ENCODE results near the gene ASCC3.

The ASCC3 gene

GRCh38 chr6:100700009-100700408, 181.1 kb downstream of the ASCC3 start:
- TF ChIP-seq BHLHE40 (IDR thresholded peaks at IDR 0.05; ENCODE audit: borderline replicate concordance) (no peak), ZNF384 (IDR thresholded peaks at IDR 0.05) (no peak), SP1 (IDR thresholded peaks at IDR 0.05) (no peak), CTBP1 (IDR thresholded peaks at IDR 0.05; ENCODE audit: borderline replicate concordance) (no peak), HDGF (IDR thresholded peaks at IDR 0.05; ENCODE audit: borderline replicate concordance) (no peak), SUZ12 (IDR thresholded peaks at IDR 0.05) (no peak), PKNOX1 (IDR thresholded peaks at IDR 0.05) (no peak), TARDBP (IDR thresholded peaks at IDR 0.05) (no peak), L3MBTL2 (conservative IDR thresholded peaks at IDR 0.05) (no peak)
- CTCF ChIA-PET, result no interaction called here
- POLR2A ChIA-PET, result no interaction called here
- no peak for DNase-seq (ENCODE audit: extremely low spot score)

- DNase-seq (ENCODE audit: extremely low spot score), result no peak
- no peak for TF ChIP-seq CTBP1 (IDR thresholded peaks at IDR 0.05; ENCODE audit: borderline replicate concordance)
- no peak for TF ChIP-seq HDGF (IDR thresholded peaks at IDR 0.05; ENCODE audit: borderline replicate concordance)
- no peak for TF ChIP-seq ZNF384 (IDR thresholded peaks at IDR 0.05)
- TF ChIP-seq FOXK2 (IDR thresholded peaks at IDR 0.05), result no peak
- no peak for TF ChIP-seq SP1 (IDR thresholded peaks at IDR 0.05)
- no peak for TF ChIP-seq FOXA1 (IDR thresholded peaks at IDR 0.05)
- ChIA-PET CTCF (no interaction called here), POLR2A (no interaction called here)
Measured at GRCh38 chr6:100695445-100695844, 185.7 kb downstream of the ASCC3 start.

GRCh38 chr6:100693249-100693927, 187.7 kb downstream of the ASCC3 start:
- TF ChIP-seq PKNOX1 (IDR thresholded peaks at IDR 0.05) (no peak), NFRKB (IDR thresholded peaks at IDR 0.05) (no peak), TARDBP (IDR thresholded peaks at IDR 0.05) (no peak), FOXA1 (IDR thresholded peaks at IDR 0.05) (no peak), ELF4 (IDR thresholded peaks at IDR 0.05) (no peak), CTBP1 (IDR thresholded peaks at IDR 0.05; ENCODE audit: borderline replicate concordance) (no peak), FOXK2 (IDR thresholded peaks at IDR 0.05) (no peak), HDGF (IDR thresholded peaks at IDR 0.05; ENCODE audit: borderline replicate concordance) (no peak)
- no peak for DNase-seq (ENCODE audit: extremely low spot score)
- CTCF ChIA-PET, result no interaction called here
- POLR2A ChIA-PET, result no interaction called here

DNA sequence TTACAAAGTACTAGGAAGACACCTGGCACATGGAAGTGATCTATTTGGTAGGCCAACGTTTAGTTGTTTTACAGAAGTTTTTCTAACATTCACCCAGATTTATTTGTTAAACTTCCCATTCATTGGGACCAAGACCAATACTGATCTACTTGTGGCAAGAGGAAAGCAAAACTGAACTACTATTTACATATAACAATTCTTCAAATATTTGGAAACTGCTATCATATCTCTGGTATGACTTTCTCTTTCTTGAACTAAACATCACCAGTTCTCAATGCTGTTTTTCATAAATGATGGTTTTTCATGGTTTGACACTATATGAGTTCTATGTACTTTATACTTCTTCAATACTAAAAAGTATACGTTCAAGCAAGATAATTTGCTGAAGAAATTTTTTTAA, 189.2 kb downstream of the ASCC3 start:
- ChIA-PET CTCF (no interaction called here), POLR2A (no interaction called here)
- TF ChIP-seq HDGF (IDR thresholded peaks at IDR 0.05; ENCODE audit: borderline replicate concordance) (no peak), NFRKB (IDR thresholded peaks at IDR 0.05) (no peak)
- no peak for DNase-seq (ENCODE audit: extremely low spot score)

DNA sequence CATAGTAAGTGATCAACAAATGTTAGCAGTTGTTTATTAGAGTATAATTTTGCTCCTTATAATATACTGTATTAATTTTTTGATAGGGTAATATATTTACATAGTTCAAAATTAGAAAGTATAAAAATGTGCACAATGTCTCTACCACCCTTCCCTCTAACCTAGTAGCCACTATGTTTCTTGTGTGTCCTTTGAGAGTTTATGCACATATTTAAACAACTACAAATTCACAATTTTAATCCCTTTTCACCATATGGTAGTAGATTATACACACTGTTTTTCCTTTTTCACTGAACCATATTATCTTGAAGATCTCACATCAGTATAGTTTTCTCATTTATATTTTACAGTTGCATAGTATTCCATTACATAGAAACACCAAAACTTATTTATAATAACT, 194.9 kb downstream of the ASCC3 start:
- ChIA-PET CTCF (no interaction called here), POLR2A (no interaction called here)
- DNase-seq (ENCODE audit: extremely low spot score), result no peak
- TF ChIP-seq FOXM1 (IDR thresholded peaks at IDR 0.05; ENCODE audit: borderline replicate concordance), result no peak
- no peak for TF ChIP-seq PKNOX1 (IDR thresholded peaks at IDR 0.05)
- TF ChIP-seq NFRKB (IDR thresholded peaks at IDR 0.05), result no peak
- no peak for TF ChIP-seq HDGF (IDR thresholded peaks at IDR 0.05; ENCODE audit: borderline replicate concordance)
- no peak for TF ChIP-seq FOXK2 (IDR thresholded peaks at IDR 0.05)
- TF ChIP-seq ARNT (IDR thresholded peaks at IDR 0.05), result no peak
- no peak for TF ChIP-seq SP1 (IDR thresholded peaks at IDR 0.05)

GRCh38 chr6:100685747-100686146, 195.4 kb downstream of the ASCC3 start:
- POLR2A ChIA-PET, result no interaction called here
- no peak for DNase-seq (ENCODE audit: extremely low spot score)
- TF ChIP-seq ZNF384 (IDR thresholded peaks at IDR 0.05), result no peak
- TF ChIP-seq ARNT (IDR thresholded peaks at IDR 0.05), result no peak
- TF ChIP-seq NFRKB (IDR thresholded peaks at IDR 0.05), result no peak
- TF ChIP-seq TARDBP (IDR thresholded peaks at IDR 0.05), result no peak
- no peak for TF ChIP-seq FOXA1 (IDR thresholded peaks at IDR 0.05)
- TF ChIP-seq LEF1 (IDR thresholded peaks at IDR 0.05; ENCODE audit: borderline replicate concordance), result no peak
- TF ChIP-seq FOXK2 (IDR thresholded peaks at IDR 0.05), result no peak
- TF ChIP-seq FOXM1 (IDR thresholded peaks at IDR 0.05; ENCODE audit: borderline replicate concordance), result no peak
- TF ChIP-seq CTBP1 (IDR thresholded peaks at IDR 0.05; ENCODE audit: borderline replicate concordance), result no peak
- no peak for TF ChIP-seq BHLHE40 (IDR thresholded peaks at IDR 0.05; ENCODE audit: borderline replicate concordance)
- TF ChIP-seq PKNOX1 (IDR thresholded peaks at IDR 0.05), result no peak
- TF ChIP-seq SUZ12 (IDR thresholded peaks at IDR 0.05), result no peak
- no peak for TF ChIP-seq SP1 (IDR thresholded peaks at IDR 0.05)
- no peak for TF ChIP-seq ELF4 (IDR thresholded peaks at IDR 0.05)
- TF ChIP-seq L3MBTL2 (conservative IDR thresholded peaks at IDR 0.05), result no peak
- TF ChIP-seq HDGF (IDR thresholded peaks at IDR 0.05; ENCODE audit: borderline replicate concordance), result no peak
- CTCF ChIA-PET, result no interaction called here

All from HEK293T (cell line).